HepG2 (cell line): ENCODE measurements around the gene VWA7. TPM values are rescaled to one million over a fixed set of nuclear protein-coding genes. Genes with fewer than 3 reads are reported as not detected.
A peak's percentile ranks its signal among the peaks of the same experiment; 100 is the strongest.

Experiments used
- GLI4 ChIP-seq: sonication (generic); formaldehyde crosslinking; IDR thresholded peaks from 2 replicates; pipeline ENCODE4 v1.5.1; 2020; ENCODE audit warnings: missing genetic modification reagents, mild to moderate bottlenecking, moderate library complexity, borderline replicate concordance
- KDM4B ChIP-seq: sonication (generic); formaldehyde crosslinking; IDR thresholded peaks from 2 replicates; pipeline ENCODE4 v1.4.0; 2020; ENCODE audit warnings: missing genetic modification reagents
- MBD4 ChIP-seq: IDR thresholded peaks from 2 replicates; pipeline ENCODE4 v1.6.1; 2012; ENCODE audit warnings: low read length, inconsistent platforms, borderline replicate concordance
- MTERF4 ChIP-seq: sonication (generic); formaldehyde crosslinking; IDR thresholded peaks from 2 replicates; pipeline ENCODE4 v1.8.0; 2023; ENCODE audit warnings: mild to moderate bottlenecking, missing genetic modification reagents
- SALL2 ChIP-seq: sonication (generic); formaldehyde crosslinking; IDR thresholded peaks from 2 replicates; pipeline ENCODE4 v1.8.1; 2023; ENCODE audit warnings: mild to moderate bottlenecking, missing genetic modification reagents, inconsistent platforms
- TEAD3 ChIP-seq: optimal IDR thresholded peaks from 2 replicates; pipeline ENCODE3; 2016; ENCODE audit warnings: borderline replicate concordance
- THAP9 ChIP-seq: sonication (generic); formaldehyde crosslinking; IDR thresholded peaks from 2 replicates; pipeline ENCODE4; 2020; ENCODE audit warnings: missing genetic modification reagents, mild to moderate bottlenecking, borderline replicate concordance
- ZBTB4 ChIP-seq: sonication (generic); formaldehyde crosslinking; IDR thresholded peaks from 2 replicates; pipeline ENCODE4 v1.4.0; 2020; ENCODE audit warnings: missing genetic modification reagents, mild to moderate bottlenecking, borderline replicate concordance
- ZNF318 ChIP-seq: sonication (generic); formaldehyde crosslinking; IDR thresholded peaks from 2 replicates; pipeline ENCODE4 v1.4.0; 2020; ENCODE audit warnings: mild to moderate bottlenecking, missing genetic modification reagents
- ZNF549 ChIP-seq: sonication (generic); formaldehyde crosslinking; IDR thresholded peaks from 2 replicates; pipeline ENCODE4 v1.5.0; 2020; ENCODE audit warnings: missing genetic modification reagents
- ZNF841 ChIP-seq: sonication (generic); formaldehyde crosslinking; IDR thresholded peaks from 2 replicates; pipeline ENCODE4 v1.8.1; 2023; ENCODE audit warnings: missing genetic modification reagents, borderline replicate concordance
- polyA plus RNA-seq, 8 experiments: library from polyadenylated mRNA; depleted of rRNA in 3 of 8; stranded (reverse) in 7 of 8; unstranded in 1 of 8; fragments of >200 nt; fragmentation: Illumina TruSeq in 4 of 8; extraction: Trizol in 4 of 8; gene quantifications; 2 replicates each; pipeline versions ENCODE4 v1.2.1 to v1.2.3, GENCODE V29; 2011 to 2016; ENCODE audit warnings: low read depth in 4 of 8, missing spikeins in 1 of 8, mixed read lengths in 1 of 8; ENCODE audit not compliant: insufficient read depth in 1 of 8
- total RNA-seq, 5 experiments: library from RNA; depleted of rRNA; stranded (reverse); fragments of >200 nt; fragmentation: Illumina TruSeq; extraction: Trizol; gene quantifications; 2 replicates each; pipeline ENCODE4 v1.2.3, GENCODE V29; 2016; ENCODE audit warnings: low read depth in 1 of 5

The VWA7 gene
- total and polyA plus RNA-seq, 2 of the 13 experiments (the other 11 are each of a cell fraction or from before 2014, with no cell fraction given): 0.86 to 3.3 TPM

GRCh38 chr6:31739639-31740396 lies 37.3 kb downstream of the VWA7 start, which contains the start of gene MSH5 (continued):
- TF ChIP-seq ZNF318 (CRISPR knock-in tag) (peak; percentile 98), TEAD3 (CRISPR knock-in tag) (peak; percentile 72), ZNF549 (CRISPR knock-in tag) (no peak), GLI4 (CRISPR knock-in tag) (peak; percentile 94), SALL2 (CRISPR knock-in tag) (peak; percentile 71; the same call in 1 of the 2 replicates), ZNF841 (CRISPR knock-in tag) (peak; percentile 97), ZBTB4 (CRISPR knock-in tag) (peak; percentile 70; the same call in 1 of the 2 replicates), MBD4 (no peak), MTERF4 (CRISPR knock-in tag) (peak; percentile 87), THAP9 (CRISPR knock-in tag) (peak; percentile 88; the same call in 1 of the 2 replicates), KDM4B (no peak)
